GM21786 (cell line): ENCODE measurements around the gene TMC2.
"Not testable (repeated sequence)": the region's sequence is repeated elsewhere in the genome, so short reads cannot be mapped to it uniquely, and the experiment has no call there.

Experiments used
- ATAC-seq: cut with Tn5 transposase; IDR thresholded peaks from one replicate; pipeline ENCODE4 v1.9.1; 2021; ENCODE audit not compliant: unreplicated experiment

Gene TMC2

GRCh38 chr20:2657674-2658073 is 121.3 kb downstream of the TMC2 start:
- no peak for ATAC-seq

GRCh38 chr20:2658414-2659354 is 122.3 kb downstream of the TMC2 start:
- ATAC-seq = no peak

GRCh38 chr20:2659547-2659946 is 123.2 kb downstream of the TMC2 start:
- no peak for ATAC-seq

GRCh38 chr20:2663364-2663886 is 127.1 kb downstream of the TMC2 start:
- no peak for ATAC-seq

GRCh38 chr20:2663887-2664719 is 127.7 kb downstream of the TMC2 start, which contains the start of gene IDH3B:
Gene IDH3B, minus strand, starts transcription at chr20:2664216. Its CDS starts 28 bp downstream, at chr20:2664188.
- peak; percentile 89 for ATAC-seq

- ATAC-seq = no peak
Measured at GRCh38 chr20:2671977-2672376, 135.6 kb downstream of the TMC2 start.

- no peak for ATAC-seq
Measured at GRCh38 chr20:2672446-2672845, 136.1 kb downstream of the TMC2 start.

GRCh38 chr20:2673453-2673852 is 137.1 kb downstream of the TMC2 start:
- ATAC-seq = no peak

GRCh38 chr20:2680046-2680445 is 143.7 kb downstream of the TMC2 start:
- no peak for ATAC-seq

GRCh38 chr20:2682040-2682439 is 145.7 kb downstream of the TMC2 start:
- ATAC-seq = not testable (repeated sequence)

- ATAC-seq = not testable (repeated sequence)
Measured at GRCh38 chr20:2684817-2685216, 148.4 kb downstream of the TMC2 start.

GRCh38 chr20:2687514-2687913 is 151.1 kb downstream of the TMC2 start:
- no peak for ATAC-seq

- ATAC-seq = no peak
Measured at GRCh38 chr20:2688041-2688591, 151.7 kb downstream of the TMC2 start.

GRCh38 chr20:2690213-2690612 is 153.8 kb downstream of the TMC2 start:
- ATAC-seq = no peak

GRCh38 chr20:2690718-2691117 is 154.3 kb downstream of the TMC2 start:
- no peak for ATAC-seq

GRCh38 chr20:2691127-2691526 is 154.8 kb downstream of the TMC2 start:
- no peak for ATAC-seq
